Nephron progenitor cell (in vitro differentiated cells): ENCODE data around the gene FSTL4.

ENCODE experiments used
- DNase-seq: peaks from one replicate; pipeline ENCODE4 v3.0.0; 2021
- H3K27ac Mint-ChIP-seq: 2 replicates; pipeline ENCODE4 v1.8.0; 2021; ENCODE audit warnings: mild to moderate bottlenecking, moderate library complexity, mixed read lengths
- H3K27me3 Mint-ChIP-seq: 2 replicates; pipeline ENCODE4 v1.8.0; 2021; ENCODE audit warnings: mild to moderate bottlenecking, low read depth, mixed read lengths; ENCODE audit not compliant: poor library complexity
- H3K36me3 Mint-ChIP-seq: 2 replicates; pipeline ENCODE4 v1.8.0; 2021; ENCODE audit warnings: low read depth, mixed read lengths
- H3K4me1 Mint-ChIP-seq: 2 replicates; pipeline ENCODE4 v1.8.0; 2021; ENCODE audit warnings: mixed read lengths
- H3K4me3 Mint-ChIP-seq: 2 replicates; pipeline ENCODE4 v1.8.0; 2021; ENCODE audit warnings: mild to moderate bottlenecking, moderate library complexity, mixed read lengths
- H3K9me3 Mint-ChIP-seq: 2 replicates; pipeline ENCODE4 v1.8.0; 2021; ENCODE audit warnings: mild to moderate bottlenecking, moderate library complexity, mixed read lengths
- CTCF ChIP-seq: fragments of 200-600 bp; sonication (generic); IDR thresholded peaks from 2 replicates; pipeline ENCODE4 v1.5.0; 2021; ENCODE audit warnings: antibody characterized with exemption

The FSTL4 gene

GRCh38 chr5:133334796-133335639, 277.3 kb downstream of the FSTL4 start:
- H3K9me3 Mint-ChIP-seq: no peaks in the 10 kb centered on the region

GRCh38 chr5:133333326-133334150, 278.8 kb downstream of the FSTL4 start:
- no peak for DNase-seq
- Mint-ChIP-seq H3K27me3 (peaks cover 22% of the 10 kb centered on the region), H3K27ac (no peak overlapping the region), H3K4me3 (no peak overlapping the region), H3K4me1 (peaks cover 36% of the 10 kb centered on the region), H3K36me3 (no peaks in the 10 kb centered on the region), H3K9me3 (no peaks in the 10 kb centered on the region)
- no peak for TF ChIP-seq CTCF

More at GRCh38 chr5:133334796-133335639, 277.3 kb downstream of the FSTL4 start:
- TF ChIP-seq CTCF: no peak
- Mint-ChIP-seq H3K36me3 (no peaks in the 10 kb centered on the region), H3K4me1 (peaks cover 47% of the 10 kb centered on the region), H3K27me3 (peaks cover 21% of the 10 kb centered on the region), H3K4me3 (peak overlapping the region; percentile 11), H3K27ac (no peak overlapping the region)
- no peak for DNase-seq

GRCh38 chr5:133332439-133333024, 279.8 kb downstream of the FSTL4 start:
- Mint-ChIP-seq H3K27me3 (peaks cover 18% of the 10 kb centered on the region), H3K4me3 (no peak overlapping the region), H3K36me3 (no peaks in the 10 kb centered on the region), H3K4me1 (peaks cover 36% of the 10 kb centered on the region), H3K27ac (no peak overlapping the region), H3K9me3 (no peaks in the 10 kb centered on the region)
- DNase-seq: no peak
- no peak for TF ChIP-seq CTCF

- no peak overlapping the region for H3K27ac Mint-ChIP-seq
- H3K36me3 Mint-ChIP-seq: no peaks in the 10 kb centered on the region
- no peak overlapping the region for H3K4me3 Mint-ChIP-seq
- H3K9me3 Mint-ChIP-seq: no peaks in the 10 kb centered on the region
- peaks cover 36% of the 10 kb centered on the region for H3K4me1 Mint-ChIP-seq
- H3K27me3 Mint-ChIP-seq: peaks cover 15% of the 10 kb centered on the region
- no peak for TF ChIP-seq CTCF
- DNase-seq: no peak
Measured at GRCh38 chr5:133331941-133332340, 280.4 kb downstream of the FSTL4 start.

GRCh38 chr5:133330956-133331355, 281.4 kb downstream of the FSTL4 start:
- no peak overlapping the region for H3K27ac Mint-ChIP-seq
- H3K36me3 Mint-ChIP-seq: no peaks in the 10 kb centered on the region
- H3K4me3 Mint-ChIP-seq: no peak overlapping the region
- TF ChIP-seq CTCF: no peak
- peaks cover 16% of the 10 kb centered on the region for H3K27me3 Mint-ChIP-seq
- no peak for DNase-seq
- H3K9me3 Mint-ChIP-seq: no peaks in the 10 kb centered on the region
- H3K4me1 Mint-ChIP-seq: peaks cover 28% of the 10 kb centered on the region
